H9 (cell line): ENCODE results near the gene CELF5. TPM values are rescaled to one million over a fixed set of nuclear protein-coding genes. Genes with fewer than 3 reads are reported as not detected.

Experiments
- DNase-seq: peaks from one replicate; pipeline ENCODE4 v3.0.0-alpha.2; 2017
- H2AFZ ChIP-seq: one replicate; pipeline ENCODE4 v1.6.1; 2013; ENCODE audit warnings: mild to moderate bottlenecking, low read length, control low read depth, moderate library complexity
- H2AK5ac ChIP-seq: 2 replicates; pipeline ENCODE4 v1.6.1; 2013; ENCODE audit warnings: low read length, control low read depth, mixed read lengths; ENCODE audit not compliant: insufficient read length
- H2BK120ac ChIP-seq: one replicate; pipeline ENCODE4 v1.6.1; 2013; ENCODE audit warnings: low read depth, mild to moderate bottlenecking, low read length, control low read depth, inconsistent platforms; ENCODE audit not compliant: poor library complexity, severe bottlenecking
- H2BK12ac ChIP-seq: 2 replicates; pipeline ENCODE4 v1.6.1; 2013; ENCODE audit warnings: low read length, control low read depth, mixed read lengths, low read depth; ENCODE audit not compliant: insufficient read length
- H2BK15ac ChIP-seq: 2 replicates; pipeline ENCODE4 v1.6.1; 2013; ENCODE audit warnings: low read depth, low read length, control low read depth
- H2BK20ac ChIP-seq: one replicate; pipeline ENCODE4 v1.6.1; 2013; ENCODE audit warnings: low read depth, mild to moderate bottlenecking, low read length, control low read depth, inconsistent platforms; ENCODE audit not compliant: poor library complexity, severe bottlenecking
- H2BK5ac ChIP-seq: 2 replicates; pipeline ENCODE4 v1.6.1; 2013; ENCODE audit warnings: low read length, control low read depth, mixed read lengths; ENCODE audit not compliant: insufficient read length
- H3K14ac ChIP-seq: 2 replicates; pipeline ENCODE4 v1.6.1; 2013; ENCODE audit warnings: low read length, control low read depth; ENCODE audit not compliant: insufficient read depth
- H3K18ac ChIP-seq: 2 replicates; pipeline ENCODE4 v1.6.1; 2013; ENCODE audit warnings: low read depth, mild to moderate bottlenecking, mixed read lengths, low read length, control low read depth; ENCODE audit not compliant: insufficient read length
- H3K23ac ChIP-seq: 2 replicates; pipeline ENCODE4 v1.6.1; 2013; ENCODE audit warnings: low read length, control low read depth, mixed read lengths, low read depth; ENCODE audit not compliant: insufficient read length
- H3K23me2 ChIP-seq: 2 replicates; pipeline ENCODE4 v1.6.1; 2013; ENCODE audit warnings: low read depth, mild to moderate bottlenecking, mixed read lengths, low read length, control low read depth; ENCODE audit not compliant: insufficient read length, poor library complexity, severe bottlenecking
- H3K27ac ChIP-seq: 2 replicates; pipeline ENCODE4 v1.5.1; 2013; ENCODE audit warnings: low read length, control low read depth, mixed read lengths, low read depth; ENCODE audit not compliant: insufficient read length
- H3K27me3 ChIP-seq: 2 replicates; pipeline ENCODE4 v1.6.1; 2013; ENCODE audit warnings: low read length, control low read depth, inconsistent platforms; ENCODE audit not compliant: insufficient read depth
- H3K4ac ChIP-seq: 2 replicates; pipeline ENCODE4 v1.6.1; 2013; ENCODE audit warnings: low read depth, mild to moderate bottlenecking, control low read depth, inconsistent platforms, low read length, moderate library complexity
- H3K4me1 ChIP-seq: 2 replicates; pipeline ENCODE4 v1.6.1; 2013; ENCODE audit warnings: low read length, control low read depth, inconsistent platforms; ENCODE audit not compliant: insufficient read depth
- H3K4me2 ChIP-seq: 2 replicates; pipeline ENCODE4 v1.6.1; 2013; ENCODE audit warnings: low read length, control low read depth, mixed read lengths; ENCODE audit not compliant: insufficient read length, insufficient read depth
- H3K56ac ChIP-seq: 2 replicates; pipeline ENCODE4 v1.6.1; 2013; ENCODE audit warnings: low read depth, mild to moderate bottlenecking, mixed read lengths, low read length, control low read depth; ENCODE audit not compliant: insufficient read length
- H3K79me1 ChIP-seq: 2 replicates; pipeline ENCODE4 v1.6.1; 2013; ENCODE audit warnings: low read depth, mild to moderate bottlenecking, moderate library complexity, low read length, control low read depth, inconsistent platforms; ENCODE audit not compliant: insufficient read depth, poor library complexity, severe bottlenecking
- H3K79me2 ChIP-seq: 2 replicates; pipeline ENCODE4 v1.6.1; 2013; ENCODE audit warnings: low read length, control low read depth, inconsistent platforms; ENCODE audit not compliant: insufficient read depth
- H3K9ac ChIP-seq: 2 replicates; pipeline ENCODE4 v1.6.1; 2013; ENCODE audit warnings: low read length, control low read depth, mixed read lengths; ENCODE audit not compliant: insufficient read length; ENCODE audit errors: extremely low read depth
- H3K9me3 ChIP-seq: one replicate; pipeline ENCODE4 v1.6.1; 2013; ENCODE audit warnings: low read depth, low read length, inconsistent platforms; ENCODE audit not compliant: control insufficient read depth
- H3T11ph ChIP-seq: one replicate; pipeline ENCODE4 v1.6.1; 2013; ENCODE audit warnings: mild to moderate bottlenecking, low read length, control low read depth, inconsistent platforms
- H4K20me1 ChIP-seq: one replicate; pipeline ENCODE4 v1.6.1; 2013; ENCODE audit not compliant: control insufficient read depth, insufficient read length, insufficient read depth
- H4K5ac ChIP-seq: 2 replicates; pipeline ENCODE4 v1.6.1; 2013; ENCODE audit warnings: low read depth, mild to moderate bottlenecking, mixed read lengths, low read length, control low read depth; ENCODE audit not compliant: insufficient read length
- H4K8ac ChIP-seq: replicated peaks from 2 replicates; pipeline ENCODE4 v1.6.1; 2013; ENCODE audit warnings: low read length, control low read depth, mixed read lengths, low read depth; ENCODE audit not compliant: insufficient read length
- H4K91ac ChIP-seq: 2 replicates; pipeline ENCODE4 v1.6.1; 2013; ENCODE audit warnings: low read depth, mild to moderate bottlenecking, moderate library complexity, mixed read lengths, low read length, control low read depth; ENCODE audit not compliant: insufficient read length
- H3K27ac Mint-ChIP-seq, 3 experiments: 2 replicates in 2 of 3; 3 replicates in 1 of 3; pipeline ENCODE4 v1.8.0; 2020 to 2021; ENCODE audit warnings: mixed read lengths in 3 of 3, mild to moderate bottlenecking in 1 of 3, moderate library complexity in 1 of 3
- H3K27me3 Mint-ChIP-seq: 2 replicates; pipeline ENCODE4 v1.8.0; 2021; ENCODE audit warnings: low read depth, mild to moderate bottlenecking, moderate library complexity, mixed read lengths
- H3K36me3 Mint-ChIP-seq, 3 experiments: 2 replicates in 2 of 3; 3 replicates in 1 of 3; pipeline ENCODE4 v1.8.0; 2020 to 2021; ENCODE audit warnings: low read depth in 3 of 3, mixed read lengths in 3 of 3; ENCODE audit not compliant: insufficient read depth in 1 of 3
- H3K4me1 Mint-ChIP-seq, 2 experiments: 2 replicates each; pipeline ENCODE4 v1.8.0; 2020; ENCODE audit warnings: mixed read lengths in 2 of 2
- H3K4me3 Mint-ChIP-seq, 2 experiments: 2 replicates in 1 of 2; 3 replicates in 1 of 2; pipeline ENCODE4 v1.8.0; 2020 to 2021; ENCODE audit warnings: mild to moderate bottlenecking in 2 of 2, mixed read lengths in 2 of 2, moderate library complexity in 1 of 2
- H3K9me3 Mint-ChIP-seq, 2 experiments: 2 replicates in 1 of 2; 3 replicates in 1 of 2; pipeline ENCODE4 v1.8.0; 2020; ENCODE audit warnings: mild to moderate bottlenecking in 2 of 2, mixed read lengths in 2 of 2, moderate library complexity in 1 of 2
- CTCF ChIP-seq: fragments of 200-600 bp; sonication (generic); conservative IDR thresholded peaks from 3 replicates; pipeline ENCODE4 v1.8.0; 2021; ENCODE audit warnings: antibody characterized with exemption, mild to moderate bottlenecking
- total RNA-seq: library from RNA; stranded (reverse); gene quantifications from 2 replicates; pipeline ENCODE4 v1.2.1, GENCODE V29; 2021

The CELF5 gene
- total RNA-seq, 1 experiment from 2014 or later = 4.8 TPM

- Histone ChIP-seq H3K4ac (no peak overlapping the region), H3K18ac (no peak overlapping the region), H3K79me1 (no peaks in the 10 kb centered on the region), H2AFZ (no peak overlapping the region), H4K8ac (no peak overlapping the region), H3K9ac (no peak overlapping the region), H3K23me2 (no peaks in the 10 kb centered on the region), H4K20me1 (no peaks in the 10 kb centered on the region), H3K9me3 (no peaks in the 10 kb centered on the region), H3K27ac (no peak overlapping the region), H2AK5ac (no peak overlapping the region), H2BK120ac (no peak overlapping the region), H3K27me3 (no peaks in the 10 kb centered on the region), H3K23ac (no peak overlapping the region), H3K4me2 (no peak overlapping the region), H2BK12ac (no peak overlapping the region), H3T11ph (no peak overlapping the region), H2BK20ac (no peak overlapping the region), H2BK15ac (no peak overlapping the region), H3K56ac (no peak overlapping the region), H2BK5ac (no peak overlapping the region), H3K14ac (no peak overlapping the region), H3K4me1 (no peaks in the 10 kb centered on the region), H4K91ac (no peak overlapping the region), H4K5ac (no peak overlapping the region), H3K79me2 (no peaks in the 10 kb centered on the region)
- peaks cover 22% of the 10 kb centered on the region for H3K27me3 Mint-ChIP-seq
- no peak for TF ChIP-seq CTCF
- no peaks in the 10 kb centered on the region; a peak in 2 of 5 replicates for H3K9me3 Mint-ChIP-seq
- DNase-seq = no peak
- H3K36me3 Mint-ChIP-seq = peaks cover 8 to 34% (median 32%) of the 10 kb centered on the region in 3 experiments
- H3K27ac Mint-ChIP-seq = no peak overlapping the region
- H3K4me3 Mint-ChIP-seq = peak overlapping the region in 1 of 2 experiments; percentile 21; a peak in 2 of 5 replicates
- peaks cover 0 to 1% of the 10 kb centered on the region in 2 experiments; a peak in 2 of 4 replicates for H3K4me1 Mint-ChIP-seq
Observed at GRCh38 chr19:3254520-3254919, 30.1 kb downstream of the CELF5 start.
